Right lobe of liver (tissue), 6 donors: ENCODE measurements around the gene MTHFD2. TPM values are rescaled to one million over a fixed set of nuclear protein-coding genes. Genes with fewer than 3 reads are reported as not detected.

Experiments used
- ATAC-seq, 4 donors: fragments of 200-7000 bp; cut with Tn5 transposase; one replicate each; pipeline ENCODE4 v1.9.1; 2020; ENCODE audit warnings: mild to moderate bottlenecking in 4 of 4, moderate library complexity in 4 of 4
- DNase-seq, 3 donors: peaks; one replicate each; pipeline ENCODE4 v3.0.0-alpha.2; 2020
- H3K27ac ChIP-seq, 3 donors: fragments of 200-600 bp; one replicate each; pipeline ENCODE4 v1.8.0; 2022
- H3K27me3 ChIP-seq, 2 donors: fragments of 200-600 bp; one replicate each; pipeline ENCODE4 v1.8.0; 2022
- H3K36me3 ChIP-seq, 4 donors: fragments of 200-600 bp; sonication (generic) in 1 of 4; one replicate each; pipeline versions ENCODE4 v1.5.1 to v1.8.0; 2017 to 2022; ENCODE audit warnings: control low read depth in 1 of 4
- H3K4me1 ChIP-seq, 4 donors: fragments of 200-600 bp; sonication (generic) in 1 of 4; one replicate each; pipeline versions ENCODE4 v1.5.1 to v1.8.0; 2017 to 2022; ENCODE audit warnings: control low read depth in 1 of 4
- H3K4me3 ChIP-seq, 3 donors: fragments of 200-600 bp; one replicate each; pipeline ENCODE4 v1.8.0; 2022
- H3K9me3 ChIP-seq, 4 donors: fragments of 200-600 bp; sonication (generic) in 1 of 4; one replicate each; pipeline versions ENCODE4 v1.5.1 to v1.8.0; 2017 to 2022; ENCODE audit warnings: control low read depth in 1 of 4
- CTCF ChIP-seq, 4 donors: fragments of 200-600 bp in 3 of 4; fragments of 450-650 bp in 1 of 4; IDR thresholded peaks; one replicate each; pipeline versions ENCODE4 v1.5.1 to v1.8.0; 2016 to 2022; ENCODE audit warnings: antibody characterized with exemption in 4 of 4, mild to moderate bottlenecking in 2 of 4
- POLR2A ChIP-seq: fragments of 450-650 bp; IDR thresholded peaks from one replicate; pipeline ENCODE4 v1.6.1; 2017; ENCODE audit warnings: antibody characterized with exemption, mild to moderate bottlenecking
- WGBS: methylation state at CpG from one replicate; pipeline ENCODE4 v1.1.6; 2018; ENCODE audit warnings: low coverage, low lambda C conversion rate; ENCODE audit not compliant: insufficient coverage; ENCODE audit errors: missing lambda C conversion rate; 5-methylcytosine and 5-hydroxymethylcytosine counted together
- intact Hi-C, 2 donors: fragments of 100-400 bp; cut with DNase I; formaldehyde crosslinking; loops; one replicate each; pipeline versions ENCODE4 v1.11.2 to v1.14.1; 2022
- total RNA-seq, 6 experiments: library from RNA; depleted of rRNA in 2 of 6; stranded (reverse); fragments of >200 nt in 2 of 6; fragmentation: NEBNext Ultra II Directional in 3 of 6; extraction: Animal tissue kit (Norgen Biotek cat#: 25700) in 3 of 6; gene quantifications; one replicate each; pipeline versions ENCODE4 v1.1.0 to v1.2.4, GENCODE V29; 2016 to 2023
- donor health status: DM: no; HTN: yes; CAD: no.
- donor health status: DM: no; HTN: no; CAD: no.
- donor health status: DM: no; HTN: no; CAD: no.
- donor health status: DM: no; HTN: yes; CAD: no.
- donor health status: DM: no; HTN: yes; CAD: no.

MTHFD2 gene
- total RNA-seq, 6 experiments from 2014 or later, result 0.31 to 7.4 (median 2.0) TPM

- H3K4me3 ChIP-seq, result no peak overlapping the region
- WGBS, result 89% methylated on average over 3 of the region's 5 CpGs
- TF ChIP-seq POLR2A (no peak), CTCF (IDR thresholded peaks at IDR 0.05) (no peak)
- ATAC-seq (no peak), DNase-seq (no peak)
- no peaks in the 10 kb centered on the region for H3K36me3 ChIP-seq
- no peak overlapping the region for H3K27ac ChIP-seq
- H3K4me1 ChIP-seq, result no peaks in the 10 kb centered on the region
- H3K27me3 ChIP-seq, result no peaks in the 10 kb centered on the region
- intact Hi-C loops, result no loop called here
- H3K9me3 ChIP-seq, result no peaks in the 10 kb centered on the region
Measured at GRCh38 chr2:74235041-74235440, 36.6 kb downstream of the MTHFD2 start.

GRCh38 chr2:74238879-74239278 lies 40.5 kb downstream of the MTHFD2 start:
- Histone ChIP-seq H3K4me1 (no peaks in the 10 kb centered on the region), H3K27me3 (no peaks in the 10 kb centered on the region), H3K36me3 (no peaks in the 10 kb centered on the region), H3K4me3 (no peak overlapping the region), H3K9me3 (no peaks in the 10 kb centered on the region), H3K27ac (no peak overlapping the region)
- intact Hi-C loops, result no loop called here
- TF ChIP-seq CTCF (IDR thresholded peaks at IDR 0.05) (no peak), POLR2A (no peak)
- ATAC-seq, result no peak
- no peak for DNase-seq
- 92% methylated on average over 2 of the region's 2 CpGs for WGBS

- H3K27ac ChIP-seq, result no peak overlapping the region
- H3K4me1 ChIP-seq, result no peaks in the 10 kb centered on the region
- DNase-seq (no peak), ATAC-seq (no peak)
- intact Hi-C loops, result no loop called here
- TF ChIP-seq POLR2A, result no peak
- no peak for TF ChIP-seq CTCF (IDR thresholded peaks at IDR 0.05)
- no peak overlapping the region for H3K4me3 ChIP-seq
- no peaks in the 10 kb centered on the region for H3K36me3 ChIP-seq
- 80% methylated on average over 1 of the region's 7 CpGs for WGBS
- H3K9me3 ChIP-seq, result no peaks in the 10 kb centered on the region
- H3K27me3 ChIP-seq, result no peaks in the 10 kb centered on the region
Measured at GRCh38 chr2:74239346-74239745, 40.9 kb downstream of the MTHFD2 start.

GRCh38 chr2:74242354-74243071 lies 44.1 kb downstream of the MTHFD2 start:
- intact Hi-C loops, result loop anchor here in 1 of 2 donors (10.0 kb wide), 1 partner anchor 172 kb away; no protein-coding TSS in a partner anchor
- ATAC-seq (no peak), DNase-seq (no peak)
- Histone ChIP-seq H3K4me3 (no peak overlapping the region), H3K9me3 (no peaks in the 10 kb centered on the region), H3K4me1 (no peaks in the 10 kb centered on the region), H3K27ac (no peak overlapping the region), H3K36me3 (no peaks in the 10 kb centered on the region), H3K27me3 (no peaks in the 10 kb centered on the region)
- 79% methylated on average over 7 of the region's 7 CpGs for WGBS
- TF ChIP-seq CTCF (IDR thresholded peaks at IDR 0.05) (no peak), POLR2A (no peak)
